Stimulated activated CD8-positive, alpha-beta memory T cell treated with anti-CD3 and anti-CD28 coated beads, Interleukin-12 subunit alpha, Interleukin-12 subunit beta, amount 100 ng/mL, for 24 hours (primary cell): ENCODE results near the gene SLC6A9.

ENCODE experiments used
- DNase-seq: peaks from one replicate; pipeline ENCODE4 v3.0.0-alpha.2; 2020; ENCODE audit errors: extremely low read depth

The SLC6A9 gene

GRCh38 chr1:44002165-44002564, 29.1 kb downstream of the SLC6A9 start:
- DNase-seq, result no peak

- DNase-seq, result no peak
These were observed 31.1 kb downstream of the SLC6A9 start for GRCh38 chr1:44000122-44000665.

GRCh38 chr1:43999455-43999854, 31.8 kb downstream of the SLC6A9 start:
- no peak for DNase-seq

- DNase-seq, result no peak
These were observed 33.3 kb downstream of the SLC6A9 start for GRCh38 chr1:43998000-43998378.

- no peak for DNase-seq
These were observed 33.8 kb downstream of the SLC6A9 start for GRCh38 chr1:43997295-43997999.

GRCh38 chr1:43996733-43997115, 34.5 kb downstream of the SLC6A9 start:
- DNase-seq, result no peak

- DNase-seq, result no peak
These were observed 35.1 kb downstream of the SLC6A9 start for GRCh38 chr1:43995984-43996732.

GRCh38 chr1:43994794-43995790, 36.2 kb downstream of the SLC6A9 start:
- no peak for DNase-seq

- DNase-seq, result no peak
These were observed 37.2 kb downstream of the SLC6A9 start for GRCh38 chr1:43994071-43994470.

- no peak for DNase-seq
These were observed 37.9 kb downstream of the SLC6A9 start for GRCh38 chr1:43993206-43993914.

- no peak for DNase-seq
These were observed 38.8 kb downstream of the SLC6A9 start for GRCh38 chr1:43992232-43992995.

GRCh38 chr1:43991476-43992231, 39.6 kb downstream of the SLC6A9 start, which contains the start of gene CCDC24:
CCDC24 (plus strand) TSS chr1:43991599; CDS start chr1:43991879, 280 bp downstream.
- peak; percentile 52 for DNase-seq

- DNase-seq, result no peak
These were observed 40.1 kb downstream of the SLC6A9 start for GRCh38 chr1:43991200-43991475.

GRCh38 chr1:43990271-43991199, 40.7 kb downstream of the SLC6A9 start:
- no peak for DNase-seq

- DNase-seq, result no peak
These were observed 43.9 kb downstream of the SLC6A9 start for GRCh38 chr1:43987159-43987902.

- DNase-seq, result no peak
These were observed 44.5 kb downstream of the SLC6A9 start for GRCh38 chr1:43986712-43987111.

- DNase-seq, result no peak
These were observed 45.2 kb downstream of the SLC6A9 start for GRCh38 chr1:43985984-43986595.

- no peak for DNase-seq
These were observed 46.4 kb downstream of the SLC6A9 start for GRCh38 chr1:43984855-43985254.
